Stimulated activated CD8-positive, alpha-beta memory T cell treated with anti-CD3 and anti-CD28 coated beads, Interleukin-4, amount 100 ng/mL, for 1 hour (primary cell): ENCODE measurements around the gene MICU2.

Source experiments
- DNase-seq, 2 donors: peaks; one replicate each; pipeline ENCODE4 v3.0.0-alpha.2; 2020; ENCODE audit warnings: low read depth in 2 of 2, low spot score in 1 of 2

Gene MICU2, protein sequence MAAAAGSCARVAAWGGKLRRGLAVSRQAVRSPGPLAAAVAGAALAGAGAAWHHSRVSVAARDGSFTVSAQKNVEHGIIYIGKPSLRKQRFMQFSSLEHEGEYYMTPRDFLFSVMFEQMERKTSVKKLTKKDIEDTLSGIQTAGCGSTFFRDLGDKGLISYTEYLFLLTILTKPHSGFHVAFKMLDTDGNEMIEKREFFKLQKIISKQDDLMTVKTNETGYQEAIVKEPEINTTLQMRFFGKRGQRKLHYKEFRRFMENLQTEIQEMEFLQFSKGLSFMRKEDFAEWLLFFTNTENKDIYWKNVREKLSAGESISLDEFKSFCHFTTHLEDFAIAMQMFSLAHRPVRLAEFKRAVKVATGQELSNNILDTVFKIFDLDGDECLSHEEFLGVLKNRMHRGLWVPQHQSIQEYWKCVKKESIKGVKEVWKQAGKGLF

DNA sequence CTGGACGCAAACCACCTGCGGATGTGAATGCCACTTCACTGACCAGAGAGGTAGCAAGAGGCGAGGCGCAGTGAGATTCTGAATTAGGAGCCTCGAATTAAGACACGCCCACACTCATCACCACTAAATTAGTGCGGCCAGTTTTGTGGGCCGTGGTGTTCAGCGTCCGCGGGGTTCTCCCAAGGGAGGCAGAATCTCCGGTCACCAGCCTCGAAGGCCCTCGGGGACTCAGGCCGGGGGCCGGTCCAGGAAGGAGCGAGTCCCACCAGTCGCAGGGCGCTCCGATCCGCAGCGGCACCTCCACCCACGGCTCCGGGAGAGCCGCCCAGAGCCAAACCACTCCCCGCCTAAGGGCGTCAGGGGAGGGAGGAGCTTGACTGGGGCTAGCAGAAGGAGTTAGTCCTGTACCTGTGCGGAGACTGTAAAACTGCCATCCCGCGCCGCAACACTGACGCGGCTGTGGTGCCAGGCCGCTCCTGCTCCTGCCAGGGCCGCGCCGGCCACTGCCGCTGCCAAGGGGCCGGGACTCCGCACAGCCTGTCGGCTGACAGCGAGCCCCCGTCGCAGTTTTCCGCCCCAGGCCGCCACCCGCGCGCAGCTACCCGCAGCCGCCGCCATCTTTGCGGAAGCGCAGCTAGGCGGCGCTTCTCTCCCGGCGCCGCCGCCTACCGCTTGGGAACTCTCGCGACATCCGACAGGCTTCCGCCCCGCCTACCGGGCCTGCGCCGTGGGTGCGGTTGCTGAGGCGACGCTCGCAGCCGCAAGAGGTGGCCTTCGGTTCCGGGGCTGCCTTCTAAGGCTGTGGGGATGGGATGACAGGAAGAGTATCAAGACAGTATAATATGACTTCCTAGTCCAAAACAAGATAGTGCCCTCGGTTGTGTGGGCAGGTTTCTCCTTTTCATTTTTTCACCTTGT lies at the start of gene MICU2:
Gene MICU2, minus strand, starts transcription at position 640 of the 918 bp plus-strand sequence. Its CDS starts 22 bp downstream, at position 618.
- peak; percentile 86 to 92 for DNase-seq

DNA sequence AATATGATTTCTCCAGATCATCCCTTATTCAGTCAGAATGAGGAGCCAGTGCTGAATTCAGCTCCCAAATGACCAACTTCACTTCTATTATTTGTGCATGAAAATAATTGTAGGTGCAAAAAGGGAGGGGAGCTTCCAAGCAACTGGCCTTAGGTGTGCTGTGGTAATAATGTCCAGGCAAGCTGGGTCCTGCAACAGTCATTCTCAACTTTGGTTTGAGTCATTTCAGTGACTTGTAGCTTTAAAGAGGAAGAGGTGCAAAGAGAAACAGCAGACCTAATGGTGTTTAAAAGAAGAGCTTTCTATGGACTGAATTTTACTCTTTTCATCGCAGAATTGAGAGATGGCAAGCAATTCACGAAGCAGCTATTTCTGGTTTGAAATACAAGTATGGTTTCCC lies 37.7 kb upstream of the MICU2 start:
- DNase-seq, result no peak

DNA sequence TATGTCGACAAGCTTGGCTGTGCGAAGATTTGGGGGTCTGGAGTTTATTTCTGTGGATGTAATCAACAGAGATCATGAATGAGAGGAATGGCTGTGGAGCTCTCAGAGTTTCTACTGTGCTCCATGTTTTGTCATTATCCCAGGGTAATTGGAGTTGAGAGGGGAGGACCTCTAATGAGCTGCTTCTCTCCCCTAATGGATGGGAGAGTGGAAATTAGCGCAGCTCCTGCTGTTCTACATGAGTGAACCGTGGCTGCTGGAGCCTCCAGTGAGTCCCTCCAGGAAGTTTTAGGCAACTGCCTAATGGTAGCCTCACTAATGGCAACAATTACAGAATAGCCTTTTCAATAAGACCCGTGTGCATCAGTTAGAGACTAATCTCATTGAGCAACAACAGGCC lies 35.6 kb upstream of the MICU2 start:
- no peak for DNase-seq

DNA sequence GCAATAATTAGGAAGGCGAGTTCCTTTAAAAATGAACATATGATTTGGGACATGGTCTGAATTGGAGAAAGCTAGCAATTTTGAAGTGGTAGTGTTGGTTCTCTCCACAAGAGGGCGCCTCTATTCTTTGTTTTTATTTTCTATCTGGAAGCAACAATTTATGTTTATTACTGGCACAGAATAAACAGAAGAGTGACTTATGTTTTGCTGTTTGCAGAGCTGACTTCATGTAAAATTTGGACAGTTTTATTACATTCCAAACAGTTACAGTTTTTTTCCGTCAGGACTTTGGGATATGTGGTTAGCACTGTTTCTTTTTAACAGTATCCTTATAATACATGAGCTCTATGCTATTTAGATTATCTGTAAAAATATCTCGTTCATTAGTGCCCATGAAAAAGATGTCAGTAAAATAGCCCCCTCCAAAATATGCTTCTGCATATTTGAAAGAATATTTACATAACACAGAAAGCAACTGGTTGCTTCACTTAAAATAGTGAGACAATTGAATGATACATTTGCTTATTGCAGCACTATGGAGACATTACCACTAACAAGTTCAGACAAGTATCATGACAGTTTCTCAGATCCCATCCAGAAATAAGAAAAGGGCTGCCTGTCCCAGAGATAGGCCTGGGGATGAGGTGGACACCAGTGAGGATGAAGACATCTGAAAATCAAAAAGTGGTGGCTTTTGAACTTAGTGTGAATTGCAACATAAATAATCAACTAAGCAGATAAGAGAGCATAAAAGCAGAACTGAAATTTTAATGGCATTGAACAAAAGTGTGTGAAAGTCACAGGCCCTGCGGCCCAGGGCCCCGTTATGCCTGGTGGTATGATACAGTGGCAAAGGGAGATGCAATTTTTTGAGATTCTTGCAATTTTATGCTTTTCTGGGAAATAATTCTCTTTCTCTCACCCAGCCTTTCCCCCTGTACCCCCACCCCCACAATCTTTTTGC lies 34.6 kb upstream of the MICU2 start:
- no peak for DNase-seq

DNA sequence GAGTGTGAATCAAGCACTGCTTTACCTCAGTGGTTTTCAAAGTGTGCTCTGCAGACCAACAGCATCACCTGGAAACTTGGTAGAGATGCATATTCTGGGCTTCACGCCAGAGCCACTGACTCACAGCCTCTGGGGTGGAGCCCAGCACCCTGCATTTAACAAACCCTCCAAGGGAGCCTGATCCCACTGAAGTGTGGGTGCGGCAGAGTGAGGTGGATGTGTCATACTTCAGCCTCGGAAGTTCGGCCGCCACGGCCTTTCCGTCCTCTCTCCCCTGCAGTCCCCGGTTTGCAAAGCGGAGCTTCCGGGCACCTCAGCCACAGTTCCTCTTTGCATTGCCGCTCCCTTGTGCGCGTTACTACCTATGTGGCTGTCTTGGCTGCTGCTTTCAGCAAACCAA lies 33.3 kb upstream of the MICU2 start:
- no peak for DNase-seq

DNA sequence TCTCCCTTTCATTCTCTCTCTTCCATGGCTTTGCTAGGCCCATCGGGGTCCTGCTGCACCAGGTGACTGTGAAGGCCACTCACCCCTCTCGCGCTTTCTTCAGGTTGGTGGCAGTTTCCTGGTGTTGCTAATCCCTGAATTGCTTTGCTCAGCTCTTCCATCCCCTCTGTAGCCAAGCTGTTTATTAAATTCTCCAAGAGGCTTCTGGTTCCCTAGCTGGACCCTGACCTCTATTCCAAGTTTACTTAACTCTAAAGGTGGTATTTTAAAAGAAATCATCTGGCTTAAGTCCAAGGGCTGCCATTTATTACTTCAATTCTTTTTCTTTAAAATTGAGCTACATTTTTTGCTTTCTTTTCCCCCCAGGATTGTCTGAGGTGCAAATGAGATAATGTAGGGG lies 32.7 kb upstream of the MICU2 start:
- no peak for DNase-seq

DNA sequence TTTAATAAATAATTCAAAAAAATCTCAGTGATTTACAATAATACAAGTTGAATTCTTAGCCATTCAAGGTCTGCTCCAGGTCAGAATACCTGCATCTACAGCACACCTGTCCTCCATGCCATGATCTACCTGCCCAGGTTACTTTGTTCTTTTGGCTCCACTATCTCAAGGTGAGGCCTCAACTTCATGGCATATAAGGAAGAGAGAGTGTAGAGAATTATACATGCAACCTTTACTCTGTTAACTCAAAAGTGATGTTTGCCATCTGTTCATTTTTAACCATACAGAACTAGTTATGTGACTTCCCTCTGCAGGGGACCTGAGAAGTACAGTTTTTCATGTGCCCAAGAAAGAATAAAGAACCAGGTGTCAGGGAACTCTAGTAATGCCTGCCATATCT lies 28.2 kb upstream of the MICU2 start:
- no peak for DNase-seq

DNA sequence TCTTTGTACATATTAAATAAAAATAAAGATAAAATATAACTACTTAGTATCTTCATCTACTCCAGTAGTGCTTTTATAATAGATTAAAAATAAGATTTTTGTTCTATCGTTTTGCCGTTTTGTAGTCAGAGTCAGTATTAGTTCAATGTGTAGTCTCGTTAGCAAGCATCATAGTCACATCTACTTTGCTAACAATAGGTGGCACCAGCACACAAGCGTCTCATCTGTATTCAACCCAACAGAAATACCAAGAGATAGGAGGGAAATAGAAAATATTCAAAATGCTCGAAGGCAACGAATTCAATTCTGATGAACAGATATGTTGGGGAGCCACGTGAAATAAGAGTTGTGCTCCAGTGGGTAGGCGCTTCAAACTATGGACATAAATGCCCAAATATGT lies 21.4 kb upstream of the MICU2 start:
- DNase-seq, result no peak

DNA sequence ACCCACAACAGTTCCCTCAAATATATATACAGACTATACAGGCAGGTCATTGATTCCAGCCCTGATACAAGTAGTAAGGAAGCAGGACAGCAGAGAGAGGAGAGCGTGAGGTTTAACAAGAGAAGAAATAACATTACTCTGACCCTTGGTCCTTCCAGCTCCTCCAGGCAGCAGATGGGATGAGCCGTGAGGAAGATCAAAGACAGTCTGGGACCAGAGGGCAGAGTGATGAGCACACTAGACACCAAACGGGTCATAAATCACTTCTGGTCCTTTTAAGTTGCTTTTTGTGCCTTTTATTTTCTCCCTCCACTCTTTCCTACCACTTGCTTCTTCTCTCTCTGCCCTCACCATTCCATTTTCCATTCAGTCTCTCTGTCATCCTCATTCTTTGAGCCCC lies 16.9 kb upstream of the MICU2 start:
- no peak for DNase-seq

DNA sequence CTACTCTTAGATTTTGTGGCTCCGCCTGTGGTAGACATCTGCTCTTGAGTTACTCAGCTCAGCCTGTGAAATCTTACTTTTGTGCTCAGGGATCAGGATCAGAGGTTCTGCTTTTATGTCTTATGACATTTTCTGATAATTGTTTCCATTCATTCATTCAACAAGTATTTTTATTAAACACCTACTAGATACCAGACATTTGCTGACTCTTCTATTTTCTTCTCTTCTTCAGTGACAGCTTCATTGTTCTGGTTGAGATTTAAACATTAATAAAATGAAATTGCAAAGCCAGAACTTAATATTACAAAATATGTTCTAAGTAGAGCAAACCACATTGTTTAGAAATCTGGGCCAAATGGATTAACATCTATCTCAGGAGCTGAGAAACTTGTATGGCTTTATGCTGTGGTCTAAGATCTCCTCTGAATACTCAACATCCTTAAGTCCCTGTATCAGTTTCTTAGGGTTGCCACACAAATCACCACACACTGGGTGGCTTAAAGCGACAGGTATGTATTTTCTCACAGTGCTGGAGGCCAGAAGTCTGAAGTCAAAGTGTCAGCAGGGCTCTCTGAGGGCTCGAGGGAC lies 15.8 kb upstream of the MICU2 start:
- no peak for DNase-seq

DNA sequence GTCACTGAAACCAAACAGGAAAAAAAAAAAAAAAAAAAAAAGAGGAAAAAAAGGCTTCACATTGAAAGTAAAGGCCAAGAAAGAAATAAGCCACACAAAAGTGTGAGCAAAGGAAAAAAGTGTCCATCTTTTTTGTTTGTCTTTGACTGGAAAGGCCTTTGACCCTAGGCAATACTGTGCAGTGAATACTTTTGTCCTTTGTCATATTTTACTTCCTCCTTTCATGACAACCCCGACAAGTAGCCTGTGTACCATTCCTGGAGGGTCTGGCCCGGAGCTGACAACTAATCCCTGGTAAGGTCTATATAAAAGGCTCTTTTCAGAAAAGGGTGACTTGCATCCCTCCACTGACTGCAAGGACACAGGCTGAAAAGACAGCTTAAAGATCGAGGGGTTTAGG lies 12.9 kb upstream of the MICU2 start:
- DNase-seq, result no peak

DNA sequence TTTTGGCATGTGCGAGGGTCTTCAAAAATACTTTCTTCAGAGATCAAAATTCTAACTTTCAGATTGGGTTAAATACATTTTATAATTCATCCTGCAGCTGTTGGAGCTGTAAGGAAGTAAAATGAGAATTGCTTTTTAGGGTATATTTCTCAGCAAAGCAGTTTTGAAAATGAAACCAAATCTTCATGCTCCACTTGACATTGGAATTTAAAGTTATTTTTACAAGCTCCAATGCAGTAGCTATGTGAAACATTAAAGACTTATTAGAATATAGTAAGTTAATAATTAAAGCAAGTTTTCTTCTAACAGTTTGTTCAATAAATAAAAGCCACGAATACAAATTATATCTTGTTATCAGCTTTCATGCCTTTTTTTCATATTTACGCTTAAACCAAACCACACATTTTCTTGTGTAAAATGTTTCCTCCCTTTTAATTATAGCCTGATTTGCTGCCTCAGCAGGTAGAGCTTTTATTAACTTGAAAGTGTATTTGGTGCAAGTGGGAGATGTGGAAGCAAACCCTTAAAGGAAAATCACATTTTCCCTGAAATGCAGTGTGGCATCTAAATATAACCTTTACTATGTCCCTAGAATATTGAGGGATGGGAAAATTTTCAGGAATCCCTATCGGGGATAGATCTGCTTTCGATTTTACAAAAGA lies 12.4 kb upstream of the MICU2 start:
- DNase-seq, result no peak

DNA sequence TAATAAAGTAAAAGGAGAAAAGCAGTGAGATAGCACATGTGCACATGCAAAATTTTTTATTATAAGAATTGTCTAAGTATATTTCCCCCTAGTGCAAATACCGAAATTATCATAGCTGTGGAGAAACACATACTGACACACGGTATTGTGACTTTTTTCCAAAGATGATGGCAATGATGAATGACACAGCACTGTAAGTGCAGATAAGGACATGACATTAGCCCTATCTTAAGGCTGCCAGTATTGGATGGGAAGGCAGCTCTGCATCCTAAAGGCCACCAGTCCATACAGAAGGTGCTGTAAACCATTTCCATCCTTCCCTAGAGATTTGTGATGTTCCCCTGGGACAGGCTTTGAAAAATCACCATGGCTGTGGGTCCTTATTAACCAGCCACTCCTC lies 11.5 kb upstream of the MICU2 start:
- no peak for DNase-seq

DNA sequence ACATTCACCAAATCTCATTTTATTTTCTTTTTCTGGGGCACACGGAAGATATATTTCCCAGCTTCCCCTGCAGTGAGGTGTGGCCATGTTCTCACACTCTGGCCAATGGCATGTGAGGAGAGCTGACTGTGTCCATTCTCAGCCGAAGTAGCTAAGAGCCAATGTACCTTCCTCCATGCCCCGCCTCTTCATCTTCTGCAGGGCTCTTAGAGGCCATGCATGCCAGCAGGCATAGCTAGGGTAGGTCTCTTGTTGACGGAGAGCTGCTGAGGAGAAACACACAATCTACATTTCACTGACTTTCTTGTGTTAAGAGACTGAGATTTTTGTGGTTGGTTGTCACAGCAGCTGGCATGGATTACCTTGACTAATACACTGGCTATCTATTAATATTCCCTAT lies 9.8 kb upstream of the MICU2 start:
- no peak for DNase-seq

DNA sequence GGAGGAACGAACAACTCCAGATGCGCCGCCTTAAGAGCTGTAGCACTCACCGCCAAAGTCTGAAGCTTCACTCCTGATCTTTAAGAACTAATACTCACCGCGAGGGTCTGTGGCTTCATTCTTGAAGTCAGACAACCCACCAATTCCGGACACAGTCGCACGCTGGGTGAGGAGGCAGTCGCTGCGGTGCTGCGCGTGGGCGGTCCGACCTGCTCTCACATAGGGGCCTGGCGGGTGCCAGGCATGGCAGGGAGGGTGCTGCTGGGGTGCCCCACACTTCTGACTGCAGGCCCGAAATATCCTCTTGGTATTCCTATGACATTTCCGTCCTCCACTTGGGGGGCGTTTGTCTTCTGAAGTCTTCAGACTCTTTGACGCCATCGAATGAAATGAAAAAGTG lies 7.4 kb upstream of the MICU2 start:
- no peak for DNase-seq

DNA sequence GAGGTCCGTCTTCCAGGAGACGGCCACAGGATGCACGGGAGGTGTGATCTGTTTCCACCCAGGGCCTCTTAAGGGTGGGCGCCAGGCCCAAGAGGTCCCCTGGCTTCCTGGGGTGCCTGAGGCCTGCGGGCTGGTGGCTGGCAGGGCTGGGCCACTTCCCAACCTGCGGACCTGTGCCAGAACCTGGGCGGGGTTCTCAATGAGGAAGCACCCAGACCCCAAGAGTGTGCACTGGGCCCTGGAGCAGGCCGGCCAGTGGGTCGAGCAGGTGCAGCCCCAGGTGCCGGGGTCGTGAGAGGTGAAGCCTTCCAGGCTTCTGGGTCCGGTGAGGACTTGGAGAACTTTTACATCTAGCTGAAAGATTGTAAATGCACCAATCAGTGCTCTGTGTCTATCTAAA lies 6.7 kb upstream of the MICU2 start:
- no peak for DNase-seq

DNA sequence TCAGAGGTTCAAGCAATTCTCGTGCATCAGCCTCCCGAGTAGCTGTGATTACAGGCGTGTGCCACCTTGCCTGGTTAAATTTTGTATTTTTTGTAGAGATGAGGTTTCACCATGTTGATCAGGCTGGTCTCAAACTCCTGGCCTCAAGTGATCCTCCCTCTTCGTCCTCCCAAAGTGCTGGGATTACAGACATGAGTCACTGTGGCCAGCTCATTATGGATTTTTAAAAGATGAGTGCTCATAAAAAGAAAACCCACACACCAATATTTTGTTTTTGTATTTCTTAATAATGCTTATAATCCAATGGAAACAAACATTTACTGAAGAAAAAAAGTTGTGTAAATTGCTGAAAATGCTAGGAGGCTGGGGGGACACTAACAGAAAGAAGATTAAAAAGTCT lies 5.0 kb upstream of the MICU2 start:
- no peak for DNase-seq

DNA sequence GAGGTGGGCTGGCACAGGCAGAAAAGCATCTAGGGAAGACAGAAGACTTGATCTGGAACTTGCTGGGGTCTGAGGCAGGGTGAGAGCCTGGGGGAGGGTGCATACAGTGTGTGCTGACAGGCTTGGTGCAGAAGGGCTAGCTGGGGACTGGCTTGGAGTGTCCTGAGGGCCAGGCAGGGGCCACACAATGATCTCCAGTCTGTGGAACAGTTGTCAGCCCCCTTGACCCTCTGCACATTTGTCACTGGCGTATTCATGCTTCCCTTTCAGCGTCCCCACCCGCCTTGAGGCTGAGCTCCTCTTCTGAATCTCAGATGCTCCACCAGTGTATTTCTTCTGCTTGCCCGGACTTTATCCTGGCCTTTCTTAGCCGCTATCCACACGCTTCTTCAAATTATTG lies 2.8 kb upstream of the MICU2 start:
- no peak for DNase-seq

DNA sequence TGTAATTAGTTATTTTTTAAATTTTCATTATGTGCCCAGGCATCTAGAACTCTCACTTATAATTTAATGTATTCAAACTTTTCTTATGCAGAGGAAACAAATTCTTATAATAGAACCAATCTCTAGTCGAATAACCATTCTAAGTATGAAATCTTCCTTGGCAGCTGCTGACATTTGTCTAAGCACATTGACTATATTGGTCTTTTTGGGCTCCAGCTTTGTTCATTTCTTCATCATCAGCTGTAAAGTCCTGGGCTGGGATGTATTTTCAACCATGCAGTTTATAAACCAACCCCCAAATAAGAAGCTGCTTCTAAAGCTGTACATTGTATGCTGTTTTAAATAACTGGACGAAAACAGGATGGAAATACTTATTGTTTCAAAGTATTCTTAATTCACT lies 2.3 kb upstream of the MICU2 start:
- DNase-seq, result no peak

DNA sequence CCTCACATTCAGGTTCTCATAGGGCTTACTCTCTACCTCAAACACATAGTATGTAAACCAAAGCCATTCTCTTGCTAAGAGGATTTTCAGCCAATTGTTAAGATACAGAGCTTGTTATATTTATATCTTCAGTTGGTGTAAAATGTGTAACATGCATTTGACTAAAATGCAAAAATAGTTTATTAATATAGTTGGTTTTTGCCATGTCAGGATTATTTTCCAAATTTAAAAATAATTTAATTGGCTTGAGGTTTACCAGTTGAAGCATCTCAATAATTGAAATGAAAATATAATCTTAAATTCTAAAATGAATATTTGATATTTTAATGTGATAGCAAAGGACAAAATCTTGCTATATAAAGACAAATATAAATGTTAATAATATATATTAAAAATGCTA lies 7.2 kb downstream of the MICU2 start:
- DNase-seq, result no peak

DNA sequence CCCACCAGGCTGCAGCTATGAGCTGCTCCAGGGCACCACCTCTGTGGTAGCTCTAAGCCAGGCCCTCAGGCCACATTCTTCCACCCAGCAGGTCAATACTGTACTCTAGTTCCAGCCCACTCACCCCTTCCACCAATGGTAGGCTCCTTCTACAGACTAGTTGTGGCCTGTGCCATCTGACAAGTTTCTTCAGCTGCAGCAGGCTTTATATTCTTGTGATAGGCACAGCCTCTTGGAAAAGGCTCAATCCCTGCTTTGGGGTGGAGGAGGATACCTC lies 8.5 kb downstream of the MICU2 start:
- no peak for DNase-seq
